ENCODE results near the gene MBNL2. TPM values are rescaled to one million over a fixed set of nuclear protein-coding genes. Genes with fewer than 3 reads are reported as not detected.

Gene MBNL2
- total RNA-seq, 1 experiment from 2014 or later, result 0.17 TPM

DNA sequence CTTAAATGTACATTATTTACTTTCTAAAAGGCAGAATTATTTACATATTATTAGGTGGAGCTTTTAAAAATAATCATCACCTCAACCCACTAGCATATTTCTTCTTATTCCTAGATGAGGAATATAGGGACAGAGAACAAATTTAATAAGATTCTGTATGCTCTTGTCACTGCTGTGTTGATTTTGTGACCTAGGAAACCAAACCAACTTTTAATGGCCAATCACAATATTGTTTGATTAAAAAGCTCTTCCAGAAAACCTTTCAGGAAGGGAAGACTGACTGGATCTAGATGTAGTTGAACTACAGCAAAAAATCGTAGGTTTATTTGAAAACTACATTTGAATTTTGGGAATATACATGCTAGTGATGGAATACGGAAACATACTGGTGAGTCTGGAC lies 120.0 kb downstream of the MBNL2 start:
- H2BK5ac ChIP-seq (ENCODE audit: insufficient read length, low read length), result no peak overlapping the region
- Mint-ChIP-seq H3K27ac (no peak overlapping the region), H3K4me3 (no peak overlapping the region), H3K27me3 (ENCODE audit: low read depth) (peaks cover 7% of the 10 kb centered on the region), H3K4me1 (no peaks in the 10 kb centered on the region), H3K9me3 (no peaks in the 10 kb centered on the region), H3K36me3 (ENCODE audit: insufficient read depth in 1 of 3, low read depth in 3 of 3) (no peaks in the 10 kb centered on the region)
- H2BK120ac ChIP-seq (ENCODE audit: low read depth, low read length, poor library complexity, severe bottlenecking), result no peak overlapping the region
- no peak overlapping the region for H3K23ac ChIP-seq (ENCODE audit: insufficient read length, low read depth, low read length)
- H2BK20ac ChIP-seq (ENCODE audit: low read depth, low read length, poor library complexity, severe bottlenecking), result no peak overlapping the region
- H2AFZ ChIP-seq (ENCODE audit: low read length), result no peak overlapping the region
- H3K79me2 ChIP-seq (ENCODE audit: insufficient read depth, low read length), result no peaks in the 10 kb centered on the region
- H3K4me2 ChIP-seq (ENCODE audit: insufficient read depth, insufficient read length, low read length), result no peak overlapping the region
- no peak overlapping the region for H2BK12ac ChIP-seq (ENCODE audit: insufficient read length, low read depth, low read length)
- H3K4me1 ChIP-seq (ENCODE audit: insufficient read depth, low read length), result no peaks in the 10 kb centered on the region
- no peaks in the 10 kb centered on the region for H3K27me3 ChIP-seq (ENCODE audit: insufficient read depth, low read length)
- no peak overlapping the region for H4K5ac ChIP-seq (ENCODE audit: insufficient read length, low read depth, low read length)
- H3T11ph ChIP-seq (ENCODE audit: low read length), result no peak overlapping the region
- H3K23me2 ChIP-seq (ENCODE audit: insufficient read length, low read depth, low read length, poor library complexity, severe bottlenecking), result no peaks in the 10 kb centered on the region
- H3K9ac ChIP-seq (ENCODE audit: extremely low read depth, insufficient read length, low read length), result no peak overlapping the region
- H3K14ac ChIP-seq (ENCODE audit: insufficient read depth, low read length), result no peak overlapping the region
- H4K20me1 ChIP-seq (ENCODE audit: control insufficient read depth, insufficient read depth, insufficient read length), result no peaks in the 10 kb centered on the region
- no peak overlapping the region for H4K91ac ChIP-seq (ENCODE audit: insufficient read length, low read depth, low read length)
- DNase-seq, result no peak
- H3K18ac ChIP-seq (ENCODE audit: insufficient read length, low read depth, low read length), result no peak overlapping the region
- H3K9me3 ChIP-seq (ENCODE audit: control insufficient read depth, low read depth, low read length), result no peaks in the 10 kb centered on the region
- no peak overlapping the region for H2AK5ac ChIP-seq (ENCODE audit: insufficient read length, low read length)
- no peak overlapping the region for H3K4ac ChIP-seq (ENCODE audit: low read depth, low read length)
- no peaks in the 10 kb centered on the region for H3K79me1 ChIP-seq (ENCODE audit: insufficient read depth, low read depth, low read length, poor library complexity, severe bottlenecking)
- no peak overlapping the region for H4K8ac ChIP-seq (replicated peaks; ENCODE audit: insufficient read length, low read depth, low read length)
- TF ChIP-seq, protein P1, sequence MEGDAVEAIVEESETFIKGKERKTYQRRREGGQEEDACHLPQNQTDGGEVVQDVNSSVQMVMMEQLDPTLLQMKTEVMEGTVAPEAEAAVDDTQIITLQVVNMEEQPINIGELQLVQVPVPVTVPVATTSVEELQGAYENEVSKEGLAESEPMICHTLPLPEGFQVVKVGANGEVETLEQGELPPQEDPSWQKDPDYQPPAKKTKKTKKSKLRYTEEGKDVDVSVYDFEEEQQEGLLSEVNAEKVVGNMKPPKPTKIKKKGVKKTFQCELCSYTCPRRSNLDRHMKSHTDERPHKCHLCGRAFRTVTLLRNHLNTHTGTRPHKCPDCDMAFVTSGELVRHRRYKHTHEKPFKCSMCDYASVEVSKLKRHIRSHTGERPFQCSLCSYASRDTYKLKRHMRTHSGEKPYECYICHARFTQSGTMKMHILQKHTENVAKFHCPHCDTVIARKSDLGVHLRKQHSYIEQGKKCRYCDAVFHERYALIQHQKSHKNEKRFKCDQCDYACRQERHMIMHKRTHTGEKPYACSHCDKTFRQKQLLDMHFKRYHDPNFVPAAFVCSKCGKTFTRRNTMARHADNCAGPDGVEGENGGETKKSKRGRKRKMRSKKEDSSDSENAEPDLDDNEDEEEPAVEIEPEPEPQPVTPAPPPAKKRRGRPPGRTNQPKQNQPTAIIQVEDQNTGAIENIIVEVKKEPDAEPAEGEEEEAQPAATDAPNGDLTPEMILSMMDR (conservative IDR thresholded peaks at IDR 0.05), result no peak
- no peak overlapping the region for H2BK15ac ChIP-seq (ENCODE audit: low read depth, low read length)
- H3K56ac ChIP-seq (ENCODE audit: insufficient read length, low read depth, low read length), result no peak overlapping the region
- WGBS (ENCODE audit: extremely low coverage, insufficient read length, low lambda C conversion rate), result no CpG with 5 or more reads among the region's 2 CpGs
- H3K27ac ChIP-seq (ENCODE audit: insufficient read length, low read depth, low read length), result no peak overlapping the region

All from H9 (cell line).